ENCODE measurements around the gene USP49.
"Not testable (repeated sequence)": the region's sequence is repeated elsewhere in the genome, so short reads cannot be mapped to it uniquely, and the experiment has no call there.

The USP49 gene

GRCh38 chr6:41811946-41812345, 83.2 kb downstream of the USP49 start:
- DNase-seq (ENCODE audit: low spot score), result not testable (repeated sequence)

- DNase-seq (ENCODE audit: low spot score), result no peak
Observed at GRCh38 chr6:41811095-41811494, 84.1 kb downstream of the USP49 start.

DNA sequence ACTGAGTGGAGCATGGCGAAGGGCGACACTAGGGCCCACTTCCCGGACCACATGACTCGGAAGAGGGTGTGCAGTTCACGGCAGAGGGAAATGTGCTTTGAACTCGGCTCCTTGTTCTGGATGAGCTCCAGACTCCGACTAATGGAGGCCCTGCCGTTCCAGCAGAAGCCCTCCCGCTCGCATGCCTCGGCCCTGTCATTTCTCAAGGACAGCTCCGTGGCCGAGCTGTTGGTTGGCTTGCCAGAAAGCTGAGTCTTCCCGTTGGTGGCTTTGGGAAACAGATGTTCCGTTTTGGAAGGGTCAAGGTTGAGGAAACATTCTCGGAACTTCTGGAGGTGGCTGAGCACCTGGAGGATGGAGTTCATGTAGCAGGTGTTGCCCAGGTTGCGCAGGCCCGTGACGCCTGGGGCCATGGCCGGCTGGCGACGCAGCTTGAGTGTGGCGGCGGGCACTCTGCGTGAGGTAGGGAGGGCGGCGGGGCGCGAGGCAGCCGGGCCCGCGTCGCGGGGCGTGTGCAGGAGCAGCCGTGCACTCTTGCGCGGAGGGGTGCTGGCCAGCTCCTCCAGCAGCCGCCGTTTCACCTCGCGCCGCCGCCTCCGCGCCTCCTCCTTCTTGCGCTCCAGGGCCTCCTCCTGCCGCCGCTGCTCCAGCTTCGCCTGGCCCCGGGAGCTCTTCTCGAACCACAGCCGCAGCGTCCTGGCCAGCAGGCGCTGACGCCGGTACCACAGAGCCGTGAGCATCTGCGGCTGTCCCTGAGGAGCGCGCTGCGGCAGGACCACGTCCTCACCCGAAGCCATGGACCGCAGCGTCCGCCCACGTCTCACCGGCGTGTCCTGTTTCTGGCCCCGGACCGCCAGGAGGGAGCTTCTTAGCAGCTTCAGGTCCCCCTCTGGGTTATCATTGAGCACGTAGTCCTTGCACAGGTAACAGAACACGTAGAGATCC, 89.1 kb downstream of the USP49 start:
- no peak for DNase-seq (ENCODE audit: low spot score)

DNA sequence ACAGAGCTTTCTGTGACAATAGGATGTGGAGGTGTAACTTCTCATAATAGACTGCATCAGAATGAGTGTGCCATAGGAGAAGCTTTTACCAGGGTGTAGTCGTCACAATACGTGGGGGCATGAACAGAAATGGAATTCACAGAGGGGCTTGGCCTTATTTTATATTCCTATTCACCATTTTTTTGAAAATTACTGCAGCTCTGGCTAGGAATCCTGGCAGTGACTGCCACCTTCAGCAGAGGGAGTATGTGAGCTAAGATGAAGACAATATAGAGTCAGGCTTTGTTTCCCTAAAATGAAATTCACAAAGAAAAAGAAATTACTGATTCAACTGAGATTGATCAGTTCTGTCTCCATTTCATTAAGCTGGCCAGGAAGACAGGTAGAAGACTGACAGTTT, 93.8 kb downstream of the USP49 start:
- DNase-seq (ENCODE audit: low spot score), result no peak

DNA sequence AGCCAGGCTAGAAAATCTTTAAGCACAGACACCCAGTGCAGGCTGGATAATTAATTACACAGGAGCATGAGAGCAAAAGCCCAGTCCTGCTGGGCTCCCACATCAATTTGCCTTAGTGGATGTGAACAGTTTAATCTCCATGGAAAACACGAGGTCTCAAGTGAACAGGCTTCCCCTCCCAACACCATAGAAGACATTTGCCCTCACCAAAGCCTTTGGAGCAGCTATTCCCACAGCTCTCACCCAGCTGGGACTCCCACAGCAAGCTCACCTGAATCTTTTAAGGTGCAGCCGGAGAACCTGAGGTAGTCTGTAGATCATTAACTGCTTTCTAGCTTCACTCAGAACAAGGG, 95.6 kb downstream of the USP49 start:
- no peak for DNase-seq (ENCODE audit: low spot score)

DNA sequence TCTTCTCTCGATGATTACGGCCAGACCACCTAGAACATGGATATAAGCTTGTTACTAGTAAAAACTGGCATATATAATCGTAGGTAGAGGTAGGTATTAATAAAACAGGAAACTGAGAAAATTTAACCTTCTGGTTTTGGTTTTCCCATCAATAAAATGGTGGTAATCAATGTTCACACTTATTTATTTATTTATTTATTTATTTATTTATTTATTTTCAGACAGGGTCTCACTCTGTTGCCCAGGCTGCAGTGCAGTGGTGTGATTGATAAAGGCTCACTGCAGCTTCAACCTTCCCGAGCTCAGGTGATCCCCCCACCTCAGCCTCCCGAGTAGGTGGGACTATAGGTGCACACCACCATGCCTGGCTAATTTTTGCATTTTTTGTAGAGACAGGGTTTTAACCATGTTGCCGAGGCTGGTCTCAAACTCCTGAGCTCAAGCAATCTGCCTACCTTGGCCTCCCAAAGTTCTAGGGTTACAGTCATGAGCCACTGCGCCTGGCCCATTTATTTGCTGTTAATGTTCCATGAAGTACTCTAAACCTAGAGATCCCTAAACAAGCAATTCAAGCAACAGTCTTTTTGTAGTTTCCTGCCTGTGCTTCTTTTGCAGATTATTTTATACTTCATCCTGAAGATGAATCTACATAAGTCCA, 96.1 kb downstream of the USP49 start:
- no peak for DNase-seq (ENCODE audit: low spot score)

- DNase-seq (ENCODE audit: low spot score), result no peak
Observed at GRCh38 chr6:41796474-41796873, 98.7 kb downstream of the USP49 start.

- no peak for DNase-seq (ENCODE audit: low spot score)
Observed at GRCh38 chr6:41791984-41792383, 103.2 kb downstream of the USP49 start.

DNA sequence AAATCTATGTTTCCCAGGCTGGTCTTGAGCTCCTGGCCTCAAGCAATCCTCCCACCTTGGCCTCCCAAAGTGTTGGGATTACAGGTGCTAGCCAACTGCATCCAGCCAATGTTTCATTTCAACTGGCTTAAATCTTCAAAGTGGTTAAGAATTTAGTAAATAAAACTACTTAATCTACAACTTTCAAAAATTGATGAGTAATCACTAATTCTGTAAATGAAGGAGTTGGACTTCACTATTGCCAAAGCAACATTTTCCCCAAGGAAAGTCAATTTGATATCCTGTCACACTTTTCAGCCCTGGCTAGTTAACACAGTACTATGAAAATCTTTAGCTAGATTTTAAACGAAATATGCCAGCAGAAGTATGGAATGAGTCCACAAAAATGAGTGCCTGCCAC, 103.9 kb downstream of the USP49 start:
- DNase-seq (ENCODE audit: low spot score), result no peak

DNA sequence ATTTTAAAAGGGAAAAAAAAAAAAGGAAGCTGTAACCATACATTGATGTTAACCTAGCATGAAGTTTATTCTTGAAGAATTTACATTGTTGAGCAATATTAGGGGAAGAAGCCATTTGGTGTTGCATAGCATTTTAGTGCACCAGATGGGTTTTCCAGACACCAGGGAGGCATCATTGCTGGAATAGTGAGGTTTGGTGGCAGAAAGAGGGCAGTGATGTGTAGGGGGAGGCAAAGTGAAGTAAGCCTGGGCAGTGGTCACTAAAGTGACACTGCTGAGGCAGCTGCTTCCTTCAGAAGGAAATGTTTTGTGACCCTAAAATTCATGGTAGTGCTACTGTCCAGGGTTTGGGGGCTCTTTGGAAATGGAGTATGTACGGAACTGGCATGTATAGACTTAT, 105.1 kb downstream of the USP49 start:
- DNase-seq (ENCODE audit: low spot score), result no peak

DNA sequence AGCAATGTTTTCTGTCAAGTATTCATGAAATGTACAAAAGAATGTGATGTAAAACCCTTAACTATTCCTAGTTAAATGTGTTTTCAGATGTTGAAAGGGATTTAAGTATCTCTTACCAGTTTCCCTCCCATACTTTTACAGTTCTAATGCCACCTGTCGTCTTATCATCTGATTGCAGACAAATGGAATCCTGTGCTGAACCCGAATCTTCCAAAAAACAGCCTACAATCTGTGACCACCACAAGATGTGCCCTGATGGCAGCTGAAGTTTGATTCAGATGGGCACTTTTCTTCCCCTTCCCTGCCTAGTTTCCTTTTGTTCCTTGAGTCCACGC, 105.8 kb downstream of the USP49 start:
- DNase-seq (ENCODE audit: low spot score), result no peak

DNA sequence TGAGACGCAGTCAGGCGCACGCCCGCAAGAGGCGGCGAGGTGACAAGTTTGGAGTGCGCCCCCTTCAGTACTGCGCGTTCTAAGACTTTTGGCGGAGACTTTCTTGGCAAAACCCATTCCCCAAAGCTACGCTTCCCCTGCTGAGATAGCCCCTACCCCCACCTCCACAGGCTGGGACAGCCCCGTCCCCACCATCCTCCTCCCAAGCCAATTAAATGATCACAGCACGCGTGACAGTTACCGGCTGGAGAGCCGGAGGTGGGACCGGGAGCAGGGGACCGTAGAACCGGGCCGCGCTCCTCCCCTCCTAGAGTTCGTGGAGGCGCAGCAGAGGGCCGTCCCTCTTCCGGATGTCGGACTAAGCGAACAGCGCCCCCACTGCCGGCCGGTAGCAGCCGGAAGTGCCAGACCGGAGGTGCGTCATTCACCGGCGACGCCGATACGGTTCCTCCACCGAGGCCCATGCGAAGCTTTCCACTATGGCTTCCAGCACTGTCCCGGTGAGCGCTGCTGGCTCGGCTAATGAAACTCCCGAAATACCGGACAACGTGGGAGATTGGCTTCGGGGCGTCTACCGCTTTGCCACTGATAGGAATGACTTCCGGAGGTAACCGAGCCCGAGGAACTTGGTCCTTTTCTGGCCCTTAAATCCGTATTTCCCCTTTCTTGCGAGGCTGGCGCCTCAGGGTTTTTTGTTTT, 107.8 kb downstream of the USP49 start, which contains the start of gene TOMM6:
TSS of gene TOMM6 (plus strand) at position 476 of the 699 bp plus-strand sequence. CDS start at position 480, 4 bp downstream.
- DNase-seq (ENCODE audit: low spot score), result peak; percentile 91

GRCh38 chr6:41786451-41787218, 108.5 kb downstream of the USP49 start:
- DNase-seq (ENCODE audit: low spot score), result peak; percentile 93

GRCh38 chr6:41785689-41786450, 109.3 kb downstream of the USP49 start:
- DNase-seq (ENCODE audit: low spot score), result no peak

DNA sequence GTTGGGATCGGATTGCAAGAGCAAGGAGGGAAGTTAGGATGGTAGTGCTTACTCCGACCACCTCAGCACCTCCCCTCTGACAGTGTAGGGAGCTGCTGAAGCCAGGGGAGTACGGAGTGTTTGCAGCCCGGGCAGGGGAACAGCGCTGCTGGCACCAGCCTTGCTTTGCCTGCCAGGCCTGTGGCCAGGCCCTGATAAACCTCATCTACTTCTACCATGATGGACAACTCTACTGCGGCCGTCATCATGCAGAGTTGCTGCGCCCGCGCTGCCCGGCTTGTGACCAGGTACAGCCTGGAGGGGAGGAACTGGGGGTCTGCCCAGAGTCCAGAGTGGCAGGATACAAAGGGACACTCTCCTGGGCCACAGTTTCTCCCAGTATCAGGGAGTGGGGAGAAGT, 109.9 kb downstream of the USP49 start:
- no peak for DNase-seq (ENCODE audit: low spot score)

DNA sequence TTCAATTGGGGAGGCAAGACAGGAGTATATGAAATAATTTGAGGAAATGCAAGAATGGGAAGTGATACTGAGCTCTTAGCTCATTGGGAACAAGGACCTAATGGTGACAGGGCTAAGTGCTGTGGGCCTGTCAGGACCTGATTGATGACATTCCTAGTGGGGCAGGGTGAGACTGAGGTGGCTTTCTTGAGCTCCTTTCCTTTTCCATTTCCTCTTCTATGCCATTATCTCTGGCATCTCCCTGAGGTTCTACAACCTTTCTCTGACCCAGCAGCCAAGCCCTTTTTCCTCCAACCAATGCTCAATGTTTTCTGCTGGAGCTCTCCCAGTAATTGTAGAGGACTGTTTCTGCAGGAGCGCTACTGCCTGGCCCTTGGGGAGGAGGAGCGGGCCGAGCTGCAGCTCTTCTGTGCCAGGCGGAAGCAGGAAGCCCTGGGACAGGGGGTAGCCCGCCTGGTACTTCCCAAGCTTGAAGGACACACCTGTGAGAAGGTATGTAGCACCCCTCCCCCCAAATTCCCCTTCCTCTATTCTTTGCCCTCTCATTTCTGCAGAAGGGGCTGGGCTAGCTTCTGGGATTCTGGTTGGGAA, 110.5 kb downstream of the USP49 start:
- no peak for DNase-seq (ENCODE audit: low spot score)

DNA sequence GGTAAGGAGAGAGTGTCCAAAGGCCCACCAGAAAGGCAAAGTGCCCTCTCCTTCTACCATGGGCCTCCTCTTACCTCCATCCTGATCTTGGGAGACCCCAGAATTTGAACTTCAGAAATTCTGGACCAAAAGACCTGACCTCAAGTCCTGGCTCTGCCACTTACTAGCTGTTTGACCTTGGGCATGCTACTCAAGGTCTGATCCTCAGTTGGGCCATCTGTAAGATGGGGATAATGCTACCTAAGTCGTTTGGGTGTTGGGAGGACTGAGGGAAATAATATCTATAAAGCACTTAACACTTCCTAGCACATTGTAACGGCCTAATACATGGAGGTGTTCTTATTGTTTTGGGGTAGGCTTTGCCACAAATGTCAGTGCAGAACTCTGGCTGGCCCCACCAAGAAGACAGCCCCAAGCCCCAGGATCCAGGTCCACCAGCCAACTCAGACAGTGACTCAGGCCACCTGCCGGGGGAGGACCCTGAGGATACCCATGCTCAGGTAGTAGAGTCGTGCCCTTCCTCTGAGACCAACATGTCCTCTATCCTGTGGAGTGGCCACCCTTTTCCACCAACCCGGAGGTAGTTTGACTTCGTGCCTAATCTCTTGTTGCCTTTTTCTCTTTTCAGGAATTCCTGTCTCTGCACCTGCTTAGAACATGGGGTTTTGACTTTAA, 111.9 kb downstream of the USP49 start:
- DNase-seq (ENCODE audit: low spot score), result no peak

DNA sequence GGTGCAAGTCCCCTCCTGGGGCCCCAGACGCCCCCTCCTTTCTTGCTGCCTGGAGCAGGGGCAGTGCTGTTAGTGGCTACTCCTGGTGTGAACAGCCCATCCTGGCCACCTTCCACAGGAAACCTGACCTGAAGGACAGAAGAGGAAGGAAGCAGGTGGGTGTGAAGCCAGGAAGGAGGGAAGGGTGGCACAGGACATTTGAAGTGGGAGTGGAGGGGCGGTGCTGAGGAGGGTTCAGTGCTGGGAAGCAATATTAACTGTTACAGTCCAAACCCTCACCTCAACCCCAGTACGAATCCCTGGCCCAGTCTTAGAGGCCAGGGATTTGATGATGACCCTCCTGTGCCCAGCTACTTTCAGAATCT, 113.8 kb downstream of the USP49 start:
- no peak for DNase-seq (ENCODE audit: low spot score)

GRCh38 chr6:41780551-41781365, 114.4 kb downstream of the USP49 start, which contains the start of gene PRICKLE4:
PRICKLE4 (plus strand) TSS chr6:41780782; CDS start chr6:41783474, 2,692 bp downstream.
- DNase-seq (ENCODE audit: low spot score), result no peak

Data from D341Med (cell line).